Caco-2 (cell line): ENCODE data around the gene SRPK3. TPM values are rescaled to one million over a fixed set of nuclear protein-coding genes. Genes with fewer than 3 reads are reported as not detected.

Experiments used
- BruUV-seq: library from RNA; stranded (reverse); fragments of 400-500 nt; replicated peaks from 2 replicates; lab custom pipeline; 2021; lab: Mats Ljungman, UMichigan
- CTCF ChIA-PET: fragments of 300-600 bp; sonication (Branson Sonifier 250); formaldehyde crosslinking; loops from one replicate; lab custom pipeline; 2022; ENCODE audit warnings: antibody characterized with exemption; lab: Charles Lee
- POLR2A ChIA-PET: fragments of 300-600 bp; sonication (Branson Sonifier 250); formaldehyde crosslinking; loops from one replicate; lab custom pipeline; 2022; ENCODE audit warnings: antibody characterized with exemption; lab: Charles Lee
- DNase-seq, 2 experiments: peaks; one replicate each; pipeline versions ENCODE4 v3.0.0 to v3.0.0-alpha.2; 2020 to 2022
- H3K27me3 ChIP-seq: replicated peaks from 2 replicates; pipeline ENCODE4 v1.6.0; 2011; ENCODE audit warnings: low read length; ENCODE audit not compliant: control insufficient read depth, insufficient read depth
- H3K36me3 ChIP-seq: 2 replicates; pipeline ENCODE4 v1.5.1; 2011; ENCODE audit warnings: low read length; ENCODE audit not compliant: control insufficient read depth, insufficient read depth
- H3K4me1 ChIP-seq: fragments of 250-450 bp; sonication (Bioruptor Pico); 2 replicates; pipeline ENCODE4 v1.5.1; 2020; ENCODE audit warnings: mild to moderate bottlenecking
- H3K4me3 ChIP-seq: 2 replicates; pipeline ENCODE4 v1.5.1; 2011; ENCODE audit warnings: low read depth, mild to moderate bottlenecking, control low read depth, low read length
- H3K9me3 ChIP-seq: fragments of 250-450 bp; sonication (Bioruptor Pico); 2 replicates; pipeline ENCODE4 v1.5.1; 2020; ENCODE audit warnings: mild to moderate bottlenecking, moderate library complexity
- H3K27ac Mint-ChIP-seq: one replicate; pipeline ENCODE4 v1.8.0; 2022; ENCODE audit warnings: mixed read lengths; ENCODE audit not compliant: unreplicated experiment
- H3K27me3 Mint-ChIP-seq: one replicate; pipeline ENCODE4 v1.8.0; 2022; ENCODE audit warnings: mixed read lengths; ENCODE audit not compliant: insufficient read depth, unreplicated experiment
- H3K36me3 Mint-ChIP-seq: one replicate; pipeline ENCODE4 v1.8.0; 2022; ENCODE audit warnings: mild to moderate bottlenecking, mixed read lengths; ENCODE audit not compliant: insufficient read depth, unreplicated experiment
- H3K4me1 Mint-ChIP-seq: one replicate; pipeline ENCODE4 v1.8.0; 2022; ENCODE audit warnings: low read depth, mixed read lengths; ENCODE audit not compliant: unreplicated experiment
- H3K4me3 Mint-ChIP-seq: one replicate; pipeline ENCODE4 v1.8.0; 2022; ENCODE audit warnings: mild to moderate bottlenecking, moderate library complexity, mixed read lengths; ENCODE audit not compliant: unreplicated experiment
- H3K9me3 Mint-ChIP-seq: one replicate; pipeline ENCODE4 v1.8.0; 2022; ENCODE audit warnings: mixed read lengths; ENCODE audit not compliant: unreplicated experiment
- intact Hi-C: fragments of 100-400 bp; cut with micrococcal nuclease; formaldehyde crosslinking; loops from one replicate; pipeline ENCODE4 v1.10.0; 2022; ENCODE audit not compliant: unreplicated experiment
- total RNA-seq: library from RNA; stranded (reverse); gene quantifications from 2 replicates; pipeline ENCODE4 v1.2.3, GENCODE V29; 2022
- TF ChIP-seq, protein P1 (sequence below), 2 experiments: fragments of 200-600 bp in 1 of 2; IDR thresholded peaks; 1 replicate in 1 of 2; 2 replicates in 1 of 2; pipeline versions ENCODE4 v1.5.1 to v1.8.0; 2011 to 2022; ENCODE audit warnings: antibody characterized with exemption in 1 of 2, control low read depth in 1 of 2, inconsistent platforms in 1 of 2, low read depth in 1 of 2, low read length in 1 of 2, mild to moderate bottlenecking in 1 of 2, moderate library complexity in 1 of 2; ENCODE audit not compliant: insufficient read depth in 1 of 2, severe bottlenecking in 1 of 2, unreplicated experiment in 1 of 2

SRPK3 gene
- total RNA-seq, 1 experiment from 2014 or later, result not detected

GRCh38 chrX:153762626-153763173 is 18.1 kb upstream of the SRPK3 start:
- Mint-ChIP-seq H3K4me1 (no peaks in the 10 kb centered on the region), H3K27ac (no peak overlapping the region), H3K9me3 (no peaks in the 10 kb centered on the region), H3K27me3 (no peaks in the 10 kb centered on the region), H3K36me3 (peaks cover 4% of the 10 kb centered on the region), H3K4me3 (no peak overlapping the region)
- H3K4me3 ChIP-seq, result no peak overlapping the region
- BruUV-seq, result no TSS peak
- no peaks in the 10 kb centered on the region for H3K4me1 ChIP-seq
- H3K9me3 ChIP-seq, result no peaks in the 10 kb centered on the region
- ChIA-PET POLR2A (no interaction called here), CTCF (no interaction called here)
- intact Hi-C loops, result no loop called here
- no peak for DNase-seq
- H3K36me3 ChIP-seq, result no peaks in the 10 kb centered on the region
- H3K27me3 ChIP-seq, result no peaks in the 10 kb centered on the region
- TF ChIP-seq, protein P1, sequence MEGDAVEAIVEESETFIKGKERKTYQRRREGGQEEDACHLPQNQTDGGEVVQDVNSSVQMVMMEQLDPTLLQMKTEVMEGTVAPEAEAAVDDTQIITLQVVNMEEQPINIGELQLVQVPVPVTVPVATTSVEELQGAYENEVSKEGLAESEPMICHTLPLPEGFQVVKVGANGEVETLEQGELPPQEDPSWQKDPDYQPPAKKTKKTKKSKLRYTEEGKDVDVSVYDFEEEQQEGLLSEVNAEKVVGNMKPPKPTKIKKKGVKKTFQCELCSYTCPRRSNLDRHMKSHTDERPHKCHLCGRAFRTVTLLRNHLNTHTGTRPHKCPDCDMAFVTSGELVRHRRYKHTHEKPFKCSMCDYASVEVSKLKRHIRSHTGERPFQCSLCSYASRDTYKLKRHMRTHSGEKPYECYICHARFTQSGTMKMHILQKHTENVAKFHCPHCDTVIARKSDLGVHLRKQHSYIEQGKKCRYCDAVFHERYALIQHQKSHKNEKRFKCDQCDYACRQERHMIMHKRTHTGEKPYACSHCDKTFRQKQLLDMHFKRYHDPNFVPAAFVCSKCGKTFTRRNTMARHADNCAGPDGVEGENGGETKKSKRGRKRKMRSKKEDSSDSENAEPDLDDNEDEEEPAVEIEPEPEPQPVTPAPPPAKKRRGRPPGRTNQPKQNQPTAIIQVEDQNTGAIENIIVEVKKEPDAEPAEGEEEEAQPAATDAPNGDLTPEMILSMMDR (IDR thresholded peaks at IDR 0.05; ENCODE audit: insufficient read depth in 1 of 2, low read depth in 1 of 2, low read length in 1 of 2, severe bottlenecking in 1 of 2, unreplicated experiment in 1 of 2), result no peak

DNA sequence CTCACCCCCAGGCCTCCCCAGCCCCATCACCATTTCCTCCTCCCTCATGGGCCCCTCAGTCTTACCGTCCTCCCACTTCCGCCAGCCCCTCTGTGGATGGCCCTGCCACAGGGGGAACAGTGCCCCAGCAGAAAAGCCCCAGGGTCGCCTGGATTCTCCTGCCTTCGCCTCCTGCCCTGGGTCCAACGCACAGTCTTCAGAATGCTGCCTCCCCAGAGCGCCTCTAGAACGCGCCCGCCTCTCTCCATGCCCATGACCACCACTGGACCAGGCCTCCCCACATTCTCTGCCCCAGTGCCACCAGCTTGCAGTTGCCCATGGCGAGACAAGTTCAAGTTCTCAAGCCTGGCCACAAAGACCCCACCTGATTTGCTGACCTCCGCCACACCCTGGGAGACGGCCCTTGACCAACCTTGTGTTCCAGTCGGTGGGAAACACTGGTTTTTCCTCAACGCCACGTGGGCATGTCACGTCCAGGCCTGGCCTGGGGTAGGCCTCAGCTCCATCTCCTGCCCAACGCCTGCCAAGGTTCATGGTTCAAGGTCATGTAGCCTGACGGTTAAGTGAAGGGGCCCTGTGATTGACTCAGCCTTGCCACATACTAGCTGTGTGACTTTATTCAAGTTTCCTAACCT is 17.4 kb upstream of the SRPK3 start:
- Mint-ChIP-seq H3K4me1 (no peaks in the 10 kb centered on the region), H3K36me3 (peaks cover 4% of the 10 kb centered on the region), H3K9me3 (no peaks in the 10 kb centered on the region), H3K4me3 (no peak overlapping the region), H3K27me3 (no peaks in the 10 kb centered on the region), H3K27ac (no peak overlapping the region)
- ChIA-PET POLR2A (no interaction called here), CTCF (no interaction called here)
- DNase-seq, result no peak
- H3K36me3 ChIP-seq, result no peaks in the 10 kb centered on the region
- no peaks in the 10 kb centered on the region for H3K9me3 ChIP-seq
- no peaks in the 10 kb centered on the region for H3K27me3 ChIP-seq
- no peak overlapping the region for H3K4me3 ChIP-seq
- no TSS peak for BruUV-seq
- no peaks in the 10 kb centered on the region for H3K4me1 ChIP-seq
- TF ChIP-seq, protein P1 (IDR thresholded peaks at IDR 0.05; ENCODE audit: insufficient read depth in 1 of 2, low read depth in 1 of 2, low read length in 1 of 2, severe bottlenecking in 1 of 2, unreplicated experiment in 1 of 2), result no peak
- intact Hi-C loops, result no loop called here

- H3K4me1 Mint-ChIP-seq, result no peaks in the 10 kb centered on the region
- POLR2A ChIA-PET, result no interaction called here
- no peaks in the 10 kb centered on the region for H3K27me3 Mint-ChIP-seq
- Histone ChIP-seq H3K27me3 (no peaks in the 10 kb centered on the region), H3K9me3 (no peaks in the 10 kb centered on the region), H3K4me3 (no peak within 1 kb of the TSS), H3K4me1 (no peaks in the 10 kb centered on the region), H3K36me3 (no peaks in the 10 kb centered on the region)
- DNase-seq, result peak; percentile 66 to 75
- TF ChIP-seq, protein P1 (IDR thresholded peaks at IDR 0.05; ENCODE audit: insufficient read depth in 1 of 2, low read depth in 1 of 2, low read length in 1 of 2, severe bottlenecking in 1 of 2, unreplicated experiment in 1 of 2), result peak; percentile 58 to 75
- H3K27ac Mint-ChIP-seq, result no peak within 1 kb of the TSS
- BruUV-seq, result no TSS peak
- peaks cover 4% of the 10 kb centered on the region for H3K36me3 Mint-ChIP-seq
- no peak within 1 kb of the TSS for H3K4me3 Mint-ChIP-seq
- CTCF ChIA-PET, result no interaction called here
- no peaks in the 10 kb centered on the region for H3K9me3 Mint-ChIP-seq
- intact Hi-C loops, result loop anchor here (1.0 kb wide), 2 partner anchors 160 to 183 kb away; no protein-coding TSS in a partner anchor
Measured at GRCh38 chrX:153763989-153764755, 16.7 kb upstream of the SRPK3 start, which contains the start of gene PLXNB3. Gene PLXNB3, plus strand, starts transcription at chrX:153764249. Its CDS starts 1,287 bp downstream, at chrX:153765536.
